Measurements from ENCODE around the gene MS4A7.
"Not testable (repeated sequence)": the region's sequence is repeated elsewhere in the genome, so short reads cannot be mapped to it uniquely, and the experiment has no call there.

The MS4A7 gene

GRCh38 chr11:60378354-60378753 is at the start of gene MS4A7:
TSS of gene MS4A7 (plus strand) at chr11:60378532. CDS start at chr11:60383142, 4,610 bp downstream.
- DNase-seq = no peak

- no peak for DNase-seq
Observed at GRCh38 chr11:60332846-60333245, 45.5 kb upstream of the MS4A7 start.

- no peak for DNase-seq
Observed at GRCh38 chr11:60334005-60334620, 44.2 kb upstream of the MS4A7 start.

- DNase-seq = no peak
Observed at GRCh38 chr11:60336767-60337391, 41.5 kb upstream of the MS4A7 start.

GRCh38 chr11:60338053-60338452 is 40.3 kb upstream of the MS4A7 start:
- DNase-seq = no peak

GRCh38 chr11:60339356-60339755 is 39.0 kb upstream of the MS4A7 start:
- no peak for DNase-seq

GRCh38 chr11:60343094-60343704 is 35.1 kb upstream of the MS4A7 start:
- DNase-seq = no peak

GRCh38 chr11:60344146-60344545 is 34.2 kb upstream of the MS4A7 start:
- DNase-seq = no peak

GRCh38 chr11:60345489-60345888 is 32.8 kb upstream of the MS4A7 start:
- DNase-seq = no peak

GRCh38 chr11:60347084-60347797 is 31.1 kb upstream of the MS4A7 start:
- no peak for DNase-seq

GRCh38 chr11:60348116-60348515 is 30.2 kb upstream of the MS4A7 start:
- no peak for DNase-seq

GRCh38 chr11:60349990-60350389 is 28.3 kb upstream of the MS4A7 start:
- DNase-seq = no peak

GRCh38 chr11:60357771-60358170 is 20.6 kb upstream of the MS4A7 start:
- no peak for DNase-seq

GRCh38 chr11:60360621-60361020 is 17.7 kb upstream of the MS4A7 start:
- no peak for DNase-seq

GRCh38 chr11:60362241-60362640 is 16.1 kb upstream of the MS4A7 start:
- DNase-seq = no peak

- DNase-seq = peak; percentile 14
Observed at GRCh38 chr11:60363542-60364470, 14.5 kb upstream of the MS4A7 start.

GRCh38 chr11:60366262-60366904 is 11.9 kb upstream of the MS4A7 start:
- not testable (repeated sequence) for DNase-seq

GRCh38 chr11:60367009-60367408 is 11.3 kb upstream of the MS4A7 start:
- DNase-seq = no peak

GRCh38 chr11:60367896-60368295 is 10.4 kb upstream of the MS4A7 start:
- DNase-seq = no peak

- no peak for DNase-seq
Observed at GRCh38 chr11:60370252-60370810, 8.0 kb upstream of the MS4A7 start.

GRCh38 chr11:60370811-60371298 is 7.5 kb upstream of the MS4A7 start:
- DNase-seq = no peak

- DNase-seq = no peak
Observed at GRCh38 chr11:60371386-60371785, 6.9 kb upstream of the MS4A7 start.

Measured in T1000 (cell line).